BE2C (cell line): Measurements from ENCODE around the gene MAP3K1.

Experiments used
- DNase-seq: peaks from one replicate; pipeline ENCODE4 v3.0.0-alpha.2; 2020
- H3K27me3 ChIP-seq: fragments of 250-450 bp; sonication (Bioruptor Pico); 2 replicates; pipeline ENCODE4 v1.5.1; 2020; ENCODE audit warnings: mild to moderate bottlenecking
- H3K36me3 ChIP-seq: fragments of 250-450 bp; sonication (Bioruptor Pico); 2 replicates; pipeline ENCODE4 v1.5.1; 2020; ENCODE audit warnings: mild to moderate bottlenecking
- H3K4me1 ChIP-seq: fragments of 250-450 bp; sonication (Bioruptor Pico); 2 replicates; pipeline ENCODE4 v1.5.1; 2020
- H3K4me3 ChIP-seq: 2 replicates; pipeline ENCODE4 v1.5.1; 2011; ENCODE audit warnings: low read depth, low read length
- H3K9me3 ChIP-seq: fragments of 250-450 bp; sonication (Bioruptor Pico); 2 replicates; pipeline ENCODE4 v1.5.1; 2020
- CTCF ChIP-seq: IDR thresholded peaks from 2 replicates; pipeline ENCODE4 v1.5.1; 2012; ENCODE audit warnings: mild to moderate bottlenecking, low read depth, low read length

MAP3K1 gene

GRCh38 chr5:56802205-56802604 is 13.1 kb upstream of the MAP3K1 start:
- H3K36me3 ChIP-seq, result no peaks in the 10 kb centered on the region
- no peak overlapping the region for H3K4me3 ChIP-seq
- no peaks in the 10 kb centered on the region for H3K9me3 ChIP-seq
- no peak for TF ChIP-seq CTCF
- H3K4me1 ChIP-seq, result peaks cover 7% of the 10 kb centered on the region
- no peaks in the 10 kb centered on the region for H3K27me3 ChIP-seq
- peak; percentile 76 for DNase-seq

DNA sequence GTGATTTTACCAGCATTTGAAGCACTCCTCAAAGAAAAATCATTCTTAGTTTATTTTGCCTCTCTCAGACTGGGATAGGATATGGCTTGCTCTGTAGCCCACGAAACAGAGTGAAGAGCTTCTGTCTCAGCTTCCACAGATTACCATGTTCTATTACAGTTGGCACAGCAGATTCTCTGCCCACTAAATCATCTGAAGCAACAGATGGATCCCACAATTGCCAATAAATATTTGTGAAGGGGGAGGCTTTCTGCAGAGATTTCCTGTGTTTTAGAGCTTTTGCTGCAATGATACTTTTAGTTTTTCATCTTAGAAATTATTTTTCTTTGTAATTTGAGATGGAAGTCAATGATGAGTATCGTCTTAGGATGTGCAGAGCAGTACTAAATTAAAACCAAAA is 12.3 kb upstream of the MAP3K1 start:
- Histone ChIP-seq H3K36me3 (no peaks in the 10 kb centered on the region), H3K9me3 (no peaks in the 10 kb centered on the region), H3K27me3 (no peaks in the 10 kb centered on the region), H3K4me1 (peaks cover 7% of the 10 kb centered on the region), H3K4me3 (no peak overlapping the region)
- no peak for DNase-seq
- TF ChIP-seq CTCF, result no peak

GRCh38 chr5:56803894-56804293 is 11.5 kb upstream of the MAP3K1 start:
- H3K4me3 ChIP-seq, result no peak overlapping the region
- no peak for TF ChIP-seq CTCF
- H3K27me3 ChIP-seq, result no peaks in the 10 kb centered on the region
- H3K4me1 ChIP-seq, result peaks cover 7% of the 10 kb centered on the region
- no peak for DNase-seq
- H3K9me3 ChIP-seq, result no peaks in the 10 kb centered on the region
- no peaks in the 10 kb centered on the region for H3K36me3 ChIP-seq

GRCh38 chr5:56807679-56808078 is 7.7 kb upstream of the MAP3K1 start:
- no peaks in the 10 kb centered on the region for H3K36me3 ChIP-seq
- H3K4me3 ChIP-seq, result no peak overlapping the region
- no peak for TF ChIP-seq CTCF
- no peaks in the 10 kb centered on the region for H3K27me3 ChIP-seq
- peaks cover 9% of the 10 kb centered on the region for H3K4me1 ChIP-seq
- DNase-seq, result no peak
- H3K9me3 ChIP-seq, result no peaks in the 10 kb centered on the region

DNA sequence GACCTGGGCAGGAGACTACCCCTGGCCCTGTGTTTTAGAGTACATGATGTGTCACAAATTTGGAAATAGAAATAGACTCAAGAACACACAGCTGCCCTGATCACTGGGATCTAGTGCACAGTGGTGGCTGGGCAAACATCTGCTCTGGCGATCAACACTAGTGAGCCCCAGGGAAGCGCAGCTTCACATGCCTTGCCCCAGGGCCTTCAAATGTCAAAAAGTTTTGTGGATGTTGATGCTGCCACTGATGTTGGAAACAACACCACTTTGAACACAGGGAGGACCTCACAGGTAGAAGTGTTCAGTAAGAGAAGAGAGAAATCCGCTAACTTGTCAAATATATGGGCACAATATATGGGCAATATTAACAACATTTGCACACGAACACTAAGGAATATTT is 7.1 kb upstream of the MAP3K1 start:
- H3K4me3 ChIP-seq, result no peak overlapping the region
- H3K27me3 ChIP-seq, result no peaks in the 10 kb centered on the region
- no peaks in the 10 kb centered on the region for H3K36me3 ChIP-seq
- no peak for DNase-seq
- TF ChIP-seq CTCF, result no peak
- no peaks in the 10 kb centered on the region for H3K9me3 ChIP-seq
- peaks cover 15% of the 10 kb centered on the region for H3K4me1 ChIP-seq

GRCh38 chr5:56810826-56811225 is 4.5 kb upstream of the MAP3K1 start:
- H3K9me3 ChIP-seq, result no peaks in the 10 kb centered on the region
- no peak for DNase-seq
- H3K4me3 ChIP-seq, result no peak overlapping the region
- no peak for TF ChIP-seq CTCF
- H3K27me3 ChIP-seq, result no peaks in the 10 kb centered on the region
- peaks cover 3% of the 10 kb centered on the region; the same call in 1 of the 2 replicates for H3K36me3 ChIP-seq
- peaks cover 20% of the 10 kb centered on the region for H3K4me1 ChIP-seq
